Fibroblast of upper back skin (primary cell): ENCODE measurements around the gene RGS6.

Experiments used
- DNase-seq: peaks from one replicate; pipeline ENCODE4 v3.0.0-alpha.2; 2013

RGS6 gene

GRCh38 chr14:72599579-72600470, 667.6 kb downstream of the RGS6 start:
- no peak for DNase-seq

DNA sequence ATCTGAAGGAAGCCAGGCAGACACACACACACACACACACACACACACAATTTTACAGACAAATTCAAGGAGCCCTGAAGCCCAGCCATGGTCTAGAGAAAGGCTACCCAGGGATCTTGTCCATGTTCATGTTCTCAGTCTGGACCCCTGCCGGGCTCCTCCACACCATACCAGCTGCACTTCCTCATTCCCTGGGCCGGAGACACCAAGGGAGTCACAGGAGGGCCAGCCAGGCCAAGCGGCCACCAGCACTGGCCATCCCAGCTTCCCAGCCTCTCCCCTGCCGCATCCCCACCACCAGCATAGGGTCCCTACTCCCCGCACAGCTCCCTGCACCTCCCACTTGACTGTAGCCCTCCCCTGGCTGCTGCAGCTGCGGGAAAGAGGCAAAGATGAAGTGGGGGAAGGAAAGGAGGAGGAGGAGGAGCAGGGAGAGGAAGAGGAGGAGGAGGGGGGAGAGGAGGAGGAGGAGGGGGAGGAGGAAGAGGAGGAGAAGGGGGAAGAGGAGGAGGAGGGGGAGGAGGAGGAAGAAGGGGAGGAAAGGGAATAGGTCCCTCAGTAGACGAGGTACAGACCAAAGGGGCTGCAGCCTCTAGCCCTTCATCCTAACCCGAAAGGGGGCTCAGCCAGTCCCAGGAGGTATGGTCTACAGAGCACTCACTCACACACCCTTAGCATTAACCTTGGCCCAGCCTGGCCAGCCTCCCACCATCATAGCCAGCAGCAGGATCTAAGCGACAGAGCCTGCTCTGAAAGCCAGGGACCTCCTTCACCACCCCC, 668.5 kb downstream of the RGS6 start:
- no peak for DNase-seq

- no peak for DNase-seq
Observed at GRCh38 chr14:72603639-72604038, 671.4 kb downstream of the RGS6 start.

DNA sequence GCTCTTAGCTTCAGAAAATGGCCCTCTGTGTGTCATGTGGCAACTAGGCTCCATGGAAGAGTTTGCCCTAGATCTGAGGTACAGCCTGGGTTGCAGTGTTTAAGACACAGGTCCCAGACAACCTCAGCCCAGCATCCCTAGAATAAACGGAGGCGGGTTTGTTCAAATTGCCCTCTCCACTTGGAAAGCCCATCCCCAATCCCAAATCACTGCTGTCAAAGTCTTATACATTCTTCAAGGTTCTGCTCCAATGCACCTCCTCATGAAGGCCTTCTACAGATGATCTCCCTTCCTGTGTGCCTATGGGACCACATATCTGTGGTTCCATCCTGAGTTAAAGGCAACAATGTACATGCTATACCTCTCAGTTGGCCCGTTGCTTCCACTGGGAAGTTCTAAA, 671.9 kb downstream of the RGS6 start:
- DNase-seq, result no peak

- no peak for DNase-seq
Observed at GRCh38 chr14:72605096-72605920, 673.1 kb downstream of the RGS6 start.

- DNase-seq, result no peak
Observed at GRCh38 chr14:72605921-72606220, 673.6 kb downstream of the RGS6 start.

- no peak for DNase-seq
Observed at GRCh38 chr14:72606879-72607278, 674.6 kb downstream of the RGS6 start.

DNA sequence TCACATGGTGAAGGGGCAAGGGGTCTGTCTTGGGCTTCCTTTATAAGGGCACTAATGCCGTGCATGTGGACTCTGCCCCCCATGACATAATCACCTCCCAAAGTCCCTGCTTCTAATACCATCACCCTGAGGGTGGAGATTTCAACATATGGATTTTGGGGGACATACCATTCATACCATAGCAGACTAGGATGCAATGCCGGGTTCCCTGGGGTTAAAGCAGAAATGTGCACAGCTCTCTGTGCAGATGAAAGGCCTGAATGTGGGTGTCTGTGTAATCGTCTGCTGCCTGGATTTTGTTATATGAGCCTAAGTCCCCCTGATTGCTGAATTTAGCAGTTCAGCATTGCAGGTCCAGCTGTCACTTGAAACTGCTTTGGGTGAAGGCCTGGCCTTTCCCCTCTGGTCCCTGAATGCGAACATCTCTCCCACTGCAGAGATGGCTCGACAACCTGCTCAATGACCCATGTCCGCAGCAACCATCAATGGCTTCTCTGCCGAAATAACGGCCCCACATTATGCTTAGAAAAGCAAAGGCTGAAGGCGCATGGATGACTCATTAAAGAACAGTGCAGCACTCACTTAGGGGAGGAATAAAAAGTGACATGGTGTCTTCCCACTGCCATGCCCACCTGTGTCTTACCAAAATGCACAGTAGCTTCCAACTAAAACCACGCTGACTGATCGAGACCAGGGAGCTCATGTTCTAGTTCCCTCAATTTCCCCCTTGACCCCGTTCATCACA, 675.3 kb downstream of the RGS6 start:
- peak; percentile 68 for DNase-seq

DNA sequence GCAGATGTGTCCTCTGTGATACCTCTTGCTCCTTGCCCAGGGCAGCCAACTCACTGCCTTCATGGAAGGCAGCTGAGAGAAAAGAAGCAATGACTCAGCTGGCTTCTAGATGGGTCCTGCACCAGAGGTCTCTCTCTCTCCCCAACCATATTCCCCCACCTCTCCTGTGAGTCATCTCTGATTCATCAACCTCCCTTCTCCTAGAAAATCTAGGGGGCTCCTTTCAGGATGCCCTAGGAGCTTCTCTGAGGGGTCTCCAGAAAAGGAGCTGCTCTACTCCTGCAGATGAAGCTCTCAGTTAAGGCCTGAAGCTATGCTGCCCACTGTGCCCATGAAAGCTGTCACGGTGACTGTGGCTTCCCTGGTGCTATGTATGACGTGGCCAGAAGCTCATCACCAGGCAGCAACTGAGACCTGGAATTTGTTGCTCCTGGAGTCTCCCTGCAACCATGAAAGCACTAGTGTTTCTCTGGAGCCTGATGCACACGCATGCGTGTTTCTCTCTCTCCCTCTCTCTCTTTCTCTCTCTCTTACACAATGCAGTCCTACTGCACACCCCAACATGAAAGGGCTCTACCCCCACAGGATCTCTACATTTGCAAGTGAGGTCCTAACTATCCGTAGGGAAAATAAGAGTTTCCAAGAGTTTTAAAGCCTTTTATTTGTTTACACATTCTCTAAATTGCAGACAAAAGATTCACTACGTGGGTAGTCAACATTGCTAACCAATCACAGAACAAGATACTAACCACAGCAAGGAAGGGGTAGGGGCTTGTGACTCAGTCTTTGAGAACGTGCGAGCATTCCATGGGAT, 676.4 kb downstream of the RGS6 start:
- DNase-seq, result peak; percentile 93

DNA sequence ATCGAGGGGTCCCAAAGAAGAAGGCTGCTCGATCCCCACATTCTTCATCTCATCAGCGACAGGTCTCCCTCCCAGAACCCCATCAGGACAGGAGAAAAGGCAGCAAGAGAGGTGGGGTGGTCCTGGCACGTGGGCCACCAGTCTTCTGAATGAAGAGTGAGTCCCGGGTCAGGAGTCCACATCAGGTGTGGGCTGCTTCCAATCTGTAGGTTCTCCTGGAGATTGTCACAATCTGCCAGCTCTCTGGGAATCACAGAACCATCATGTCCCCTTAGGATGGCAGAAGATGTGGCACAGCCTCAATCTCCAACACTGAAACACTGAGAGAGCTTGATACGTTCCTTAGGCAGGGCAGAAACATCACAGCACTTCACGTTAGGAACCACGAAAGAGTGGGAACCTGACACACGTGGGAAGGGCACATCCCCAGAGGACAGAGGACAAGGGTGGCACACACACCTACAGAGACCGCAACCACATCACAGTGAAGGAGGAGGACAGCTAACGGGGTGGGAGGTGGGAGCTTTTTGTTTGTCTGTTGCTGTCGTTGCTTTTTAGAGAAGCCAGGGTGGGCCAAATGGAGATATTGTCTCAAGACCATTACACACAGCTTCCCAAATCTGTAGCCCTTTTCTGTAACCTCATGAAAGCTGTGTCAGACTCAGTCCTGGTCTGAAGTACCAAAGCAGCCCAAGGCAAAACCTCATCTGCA, 677.1 kb downstream of the RGS6 start:
- DNase-seq, result no peak

- DNase-seq, result no peak
Observed at GRCh38 chr14:72610096-72610830, 678.0 kb downstream of the RGS6 start.

DNA sequence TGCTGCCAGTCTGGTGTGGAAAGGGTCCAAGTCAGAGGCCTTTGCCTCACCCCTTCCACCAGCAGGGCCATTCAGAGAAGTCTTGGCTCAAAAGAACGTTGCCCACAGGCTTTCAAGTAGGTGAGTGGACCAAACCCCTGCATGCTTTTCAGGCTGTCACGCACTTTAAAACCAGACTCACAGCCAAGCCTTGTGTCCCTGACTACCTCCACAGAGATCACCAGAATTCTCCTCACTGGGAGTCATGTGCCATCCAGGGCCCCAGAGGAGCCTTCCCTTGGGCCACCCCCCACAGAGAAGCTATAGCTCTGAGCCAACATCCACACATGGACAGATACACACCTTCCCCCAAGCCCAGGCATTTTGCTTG, 678.6 kb downstream of the RGS6 start:
- DNase-seq, result peak; percentile 54

- no peak for DNase-seq
Observed at GRCh38 chr14:72611506-72611905, 679.3 kb downstream of the RGS6 start.

GRCh38 chr14:72612041-72612440, 679.8 kb downstream of the RGS6 start:
- DNase-seq, result no peak

DNA sequence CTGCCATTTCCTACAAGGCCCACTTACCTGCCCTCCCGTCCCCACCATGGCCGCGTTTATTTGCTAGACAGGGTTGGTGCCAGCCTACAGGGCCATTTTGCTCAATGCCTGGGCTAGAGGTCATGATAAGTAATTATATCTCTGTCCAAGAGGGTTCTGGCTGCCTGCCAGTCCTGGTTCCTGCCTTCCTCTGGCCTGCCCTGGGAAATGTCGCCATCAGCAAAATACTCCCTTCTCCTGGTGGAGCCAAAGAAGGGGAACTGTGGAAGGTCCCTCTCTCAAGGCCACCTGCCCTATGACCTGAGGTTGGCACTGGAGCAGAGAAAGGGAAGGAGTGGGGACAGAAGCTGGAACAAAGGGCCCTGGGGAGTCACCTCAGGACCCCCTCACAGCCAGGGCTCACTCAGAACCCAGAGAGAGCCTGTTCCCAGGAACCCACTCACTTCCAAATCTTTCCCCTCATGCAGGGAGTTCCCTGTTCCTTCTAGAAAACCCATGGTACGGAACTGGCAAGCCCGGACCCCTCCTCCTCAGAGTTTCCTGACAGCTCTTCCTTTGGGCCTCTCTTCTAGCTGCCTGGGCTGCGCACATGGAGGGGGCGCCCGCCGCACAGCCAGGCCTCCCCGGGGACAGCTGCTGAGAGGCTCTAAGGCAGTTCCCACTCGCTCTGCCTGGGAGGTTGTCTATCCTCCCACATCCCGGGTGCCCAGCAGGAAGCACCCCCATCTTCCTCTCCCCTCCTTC, 681.2 kb downstream of the RGS6 start:
- DNase-seq, result no peak

DNA sequence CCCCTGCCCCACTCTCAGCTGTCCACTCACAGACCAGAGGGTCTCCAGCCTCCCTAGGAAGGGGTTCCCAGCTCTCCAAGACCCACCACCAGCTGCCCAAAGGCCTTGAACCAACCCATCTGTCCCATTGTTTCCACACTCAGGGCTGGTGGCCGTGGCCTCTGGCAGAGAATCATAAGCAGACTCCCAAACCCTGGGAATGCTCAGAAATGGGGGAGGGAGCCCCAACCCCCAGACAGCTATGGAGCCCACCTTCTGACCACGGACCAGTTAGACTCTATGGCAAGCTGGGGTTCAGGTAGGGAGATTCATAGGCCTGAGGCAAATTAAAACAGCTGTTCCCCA, 681.7 kb downstream of the RGS6 start:
- no peak for DNase-seq

- DNase-seq, result no peak
Observed at GRCh38 chr14:72614365-72614764, 682.1 kb downstream of the RGS6 start.

- DNase-seq, result no peak
Observed at GRCh38 chr14:72614891-72615415, 682.7 kb downstream of the RGS6 start.

GRCh38 chr14:72615451-72616121, 683.4 kb downstream of the RGS6 start:
- peak; percentile 59 for DNase-seq
